Measurements from ENCODE around the gene ARGFX.
"Not testable (repeated sequence)": the region's sequence is repeated elsewhere in the genome, so short reads cannot be mapped to it uniquely, and the experiment has no call there.

The ARGFX gene

DNA sequence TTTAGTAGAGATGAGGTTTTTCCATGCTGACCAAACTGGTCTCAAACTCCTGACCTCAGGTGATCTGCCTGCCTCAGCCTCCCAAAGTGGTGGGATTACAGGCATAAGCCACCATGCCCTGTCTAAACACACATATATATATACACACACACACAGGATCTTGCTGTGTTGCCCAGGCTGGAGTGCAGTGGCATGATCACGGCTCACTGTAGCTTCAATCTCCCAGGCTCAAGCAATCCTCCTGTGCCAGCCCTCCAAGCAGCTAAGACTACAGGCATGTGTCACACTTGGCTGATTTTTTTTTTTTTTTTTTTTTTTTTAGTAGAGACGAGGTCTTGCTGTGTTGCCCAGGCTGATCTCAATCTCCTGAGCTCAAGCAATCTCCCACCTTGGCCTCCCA, 32.2 kb downstream of the ARGFX start:
- DNase-seq (ENCODE audit: low spot score): not testable (repeated sequence)

DNA sequence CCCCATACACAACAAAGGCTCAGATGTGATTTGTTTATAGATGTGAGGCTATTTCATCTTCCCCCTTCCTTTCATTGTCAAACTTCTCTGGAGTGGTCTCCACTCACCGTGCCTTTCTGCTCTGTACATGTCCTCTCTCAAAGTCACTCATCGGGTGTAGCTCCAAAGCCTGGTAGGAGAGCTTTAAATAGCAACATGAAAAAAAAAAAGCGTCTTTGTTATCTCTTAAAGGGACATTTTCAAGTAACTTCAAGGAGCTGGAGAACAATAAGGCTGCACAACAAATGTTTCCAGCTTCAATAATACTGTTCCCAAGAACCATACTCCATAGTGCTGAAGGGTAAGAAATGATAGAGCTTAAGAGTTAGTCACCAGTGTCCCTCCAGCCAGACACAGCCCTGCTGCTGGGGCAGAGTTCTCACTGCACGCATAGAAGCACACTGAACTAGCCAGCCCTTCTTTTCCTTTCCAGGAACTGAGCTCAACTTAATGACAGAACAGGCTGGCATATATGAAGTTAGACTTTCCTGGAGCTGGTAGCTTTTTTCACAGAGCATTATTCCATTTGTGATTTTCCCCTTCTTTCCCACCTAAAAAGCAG, 33.6 kb downstream of the ARGFX start:
- DNase-seq (ENCODE audit: low spot score): no peak

DNA sequence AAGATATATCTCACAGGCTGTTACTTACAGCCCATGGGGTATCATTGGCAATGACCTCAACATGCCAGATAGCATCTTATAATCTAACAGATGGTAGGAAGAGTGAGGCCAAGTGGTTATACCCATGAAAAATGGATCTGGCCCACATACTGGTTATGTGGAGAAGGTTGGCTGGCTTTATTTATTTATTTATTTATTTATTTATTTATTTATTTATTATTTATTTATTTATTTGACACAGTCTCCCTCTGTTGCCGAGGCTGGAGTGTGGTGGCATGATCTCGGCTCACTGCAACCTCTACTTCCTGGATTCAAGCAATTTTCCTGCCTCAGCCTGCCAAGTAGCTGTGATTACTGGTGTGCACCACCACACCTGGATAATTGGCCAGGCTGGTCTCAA, 37.0 kb downstream of the ARGFX start:
- no peak for DNase-seq (ENCODE audit: low spot score)

DNA sequence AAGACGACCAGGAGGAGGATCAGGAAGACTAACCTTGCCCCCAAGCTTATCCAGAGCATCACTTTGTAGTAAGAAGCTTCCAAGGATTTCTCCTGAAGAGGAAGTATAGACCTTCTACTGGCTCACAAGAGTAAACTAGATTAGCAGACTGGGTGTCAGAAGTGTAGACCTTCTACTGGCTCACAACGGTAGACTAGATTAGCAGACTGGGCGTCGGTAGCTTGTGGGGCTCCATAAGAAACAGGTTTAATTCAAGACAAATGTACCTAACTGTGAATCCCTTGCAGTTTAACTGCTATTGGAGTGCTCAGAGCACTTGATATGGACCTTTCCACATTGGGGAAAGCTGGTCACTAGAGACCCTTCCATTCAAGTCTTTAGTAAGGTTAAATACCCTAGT, 38.4 kb downstream of the ARGFX start:
- DNase-seq (ENCODE audit: low spot score): no peak

Measured in GM03348 (cell line).